Measurements from ENCODE around the gene FTO.

Gene FTO

DNA sequence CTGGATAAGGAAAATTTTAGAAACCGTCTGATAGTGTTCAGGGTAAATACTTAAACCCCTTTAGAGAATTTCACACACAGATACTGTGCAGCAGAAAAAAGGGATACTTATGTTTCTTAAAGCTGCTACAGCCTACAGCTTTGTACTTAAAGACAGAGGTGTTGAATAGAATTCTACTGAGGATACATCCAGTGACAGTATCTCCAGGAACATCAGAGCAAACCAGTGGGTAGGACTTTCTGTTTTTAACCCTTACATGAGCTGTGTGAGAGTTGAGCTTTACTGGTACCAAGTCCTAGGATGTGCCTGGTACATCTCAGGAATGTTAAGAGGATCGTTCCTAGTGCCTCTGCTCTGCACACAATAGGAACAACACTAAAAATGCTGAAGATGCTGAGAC, 191.5 kb downstream of the FTO start:
- no peak for DNase-seq (ENCODE audit: low spot score)
- no peak overlapping the region for H3K4me3 ChIP-seq
- TF ChIP-seq, protein P1, sequence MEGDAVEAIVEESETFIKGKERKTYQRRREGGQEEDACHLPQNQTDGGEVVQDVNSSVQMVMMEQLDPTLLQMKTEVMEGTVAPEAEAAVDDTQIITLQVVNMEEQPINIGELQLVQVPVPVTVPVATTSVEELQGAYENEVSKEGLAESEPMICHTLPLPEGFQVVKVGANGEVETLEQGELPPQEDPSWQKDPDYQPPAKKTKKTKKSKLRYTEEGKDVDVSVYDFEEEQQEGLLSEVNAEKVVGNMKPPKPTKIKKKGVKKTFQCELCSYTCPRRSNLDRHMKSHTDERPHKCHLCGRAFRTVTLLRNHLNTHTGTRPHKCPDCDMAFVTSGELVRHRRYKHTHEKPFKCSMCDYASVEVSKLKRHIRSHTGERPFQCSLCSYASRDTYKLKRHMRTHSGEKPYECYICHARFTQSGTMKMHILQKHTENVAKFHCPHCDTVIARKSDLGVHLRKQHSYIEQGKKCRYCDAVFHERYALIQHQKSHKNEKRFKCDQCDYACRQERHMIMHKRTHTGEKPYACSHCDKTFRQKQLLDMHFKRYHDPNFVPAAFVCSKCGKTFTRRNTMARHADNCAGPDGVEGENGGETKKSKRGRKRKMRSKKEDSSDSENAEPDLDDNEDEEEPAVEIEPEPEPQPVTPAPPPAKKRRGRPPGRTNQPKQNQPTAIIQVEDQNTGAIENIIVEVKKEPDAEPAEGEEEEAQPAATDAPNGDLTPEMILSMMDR (IDR thresholded peaks at IDR 0.05): no peak
- no peak overlapping the region for H3K27ac ChIP-seq

DNA sequence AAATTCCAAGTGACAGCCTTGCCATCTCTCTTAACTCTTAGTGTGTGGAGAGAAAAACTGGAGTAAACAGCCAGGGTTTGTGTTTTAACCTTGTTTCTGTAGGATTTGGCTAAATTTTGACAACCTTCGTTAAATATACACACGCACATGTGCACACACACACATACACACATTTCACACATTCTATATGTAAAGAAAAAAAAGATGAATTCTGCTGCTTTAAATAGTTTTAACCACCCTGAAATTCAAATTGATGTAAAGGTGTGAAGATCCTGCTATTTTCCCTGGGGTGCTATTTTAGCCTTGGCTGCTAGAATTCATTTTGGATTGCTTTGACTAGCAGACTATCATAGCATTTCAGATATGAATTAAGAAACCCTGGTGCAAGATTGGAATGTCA, 191.9 kb downstream of the FTO start:
- TF ChIP-seq, protein P1 (IDR thresholded peaks at IDR 0.05): no peak
- Histone ChIP-seq H3K4me3 (no peak overlapping the region), H3K27ac (no peak overlapping the region)
- DNase-seq (ENCODE audit: low spot score): no peak

DNA sequence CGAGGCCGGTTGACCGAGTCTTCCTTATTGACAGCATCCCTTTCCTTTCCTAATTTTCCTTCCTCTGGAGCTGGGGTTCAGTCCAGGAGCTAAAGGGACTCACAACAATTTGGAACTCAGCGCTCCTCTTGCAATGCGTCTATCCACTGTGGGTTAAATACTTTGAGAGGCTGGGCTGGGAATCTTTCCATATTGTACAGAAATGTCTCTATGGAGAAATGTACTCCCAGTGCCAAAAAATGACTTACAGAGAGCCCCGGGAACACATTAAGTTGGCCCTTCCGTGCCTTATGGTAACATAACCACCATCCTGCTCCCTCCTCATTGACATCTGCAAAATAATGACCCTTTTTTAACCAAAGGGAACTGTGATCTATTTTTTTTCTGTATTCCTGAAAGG, 192.8 kb downstream of the FTO start:
- H3K4me3 ChIP-seq: no peak overlapping the region
- H3K27ac ChIP-seq: no peak overlapping the region
- DNase-seq (ENCODE audit: low spot score): no peak
- TF ChIP-seq, protein P1 (IDR thresholded peaks at IDR 0.05): no peak

DNA sequence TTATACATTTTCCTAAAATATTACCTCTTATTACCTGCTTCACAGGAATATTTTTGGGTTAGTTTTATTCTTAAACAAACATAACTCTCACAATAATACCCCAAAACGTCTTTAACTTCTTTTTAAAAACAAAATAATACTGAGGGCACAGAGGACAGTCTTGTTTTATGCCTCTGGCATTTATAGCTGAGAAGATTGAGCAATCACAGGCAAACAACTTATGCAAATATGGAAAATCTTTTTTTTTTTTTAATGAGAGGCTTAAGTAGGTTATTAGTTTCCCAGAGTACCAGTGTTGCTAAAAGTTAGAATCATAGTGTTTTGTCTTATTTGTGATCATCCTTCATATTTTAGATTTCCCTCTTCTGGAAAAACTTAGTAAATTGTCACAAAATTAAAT, 195.0 kb downstream of the FTO start:
- DNase-seq (ENCODE audit: low spot score): no peak
- no peak overlapping the region for H3K4me3 ChIP-seq
- no peak overlapping the region for H3K27ac ChIP-seq
- TF ChIP-seq, protein P1 (IDR thresholded peaks at IDR 0.05): no peak

DNA sequence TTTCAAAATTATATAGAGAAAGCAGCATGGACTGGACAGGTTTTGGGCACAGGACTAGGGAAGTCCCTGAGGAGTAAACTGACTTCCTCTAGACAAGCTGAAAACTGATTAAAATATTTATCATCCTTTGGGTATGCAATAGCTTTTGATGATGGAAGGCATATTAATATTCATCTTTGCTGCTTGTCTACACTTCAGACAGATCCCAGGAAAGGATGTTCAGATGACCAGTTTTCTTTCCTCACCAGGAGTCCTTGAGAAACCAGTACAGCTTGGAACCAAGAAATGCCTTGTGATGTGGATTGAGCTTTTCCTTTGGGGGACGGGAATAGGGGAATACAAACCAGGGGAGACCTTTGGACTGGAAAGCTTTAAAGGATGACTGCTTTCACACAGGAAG, 195.5 kb downstream of the FTO start:
- H3K27ac ChIP-seq: no peak overlapping the region
- TF ChIP-seq, protein P1 (IDR thresholded peaks at IDR 0.05): no peak
- DNase-seq (ENCODE audit: low spot score): no peak
- no peak overlapping the region for H3K4me3 ChIP-seq

DNA sequence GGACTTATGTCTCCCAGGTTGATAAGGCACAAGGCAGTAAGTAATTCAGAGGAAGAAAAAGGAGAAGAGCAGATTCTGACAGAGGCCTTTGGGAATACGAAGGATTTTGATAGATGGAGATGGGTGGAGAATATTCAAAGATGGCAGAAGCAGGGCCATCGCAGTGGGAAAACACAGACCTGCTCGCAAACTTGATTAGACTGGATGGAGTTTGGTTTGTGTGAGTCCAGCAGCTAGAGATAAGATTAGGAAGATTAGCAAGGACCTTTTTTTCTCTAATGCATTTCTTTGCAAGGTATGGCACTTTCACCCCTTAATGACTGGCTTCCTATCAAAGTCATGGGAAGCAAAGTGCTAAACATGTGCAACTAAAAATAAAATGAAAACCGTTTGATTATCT, 196.7 kb downstream of the FTO start:
- DNase-seq (ENCODE audit: low spot score): no peak
- Histone ChIP-seq H3K27ac (no peak overlapping the region), H3K4me3 (no peak overlapping the region)
- TF ChIP-seq, protein P1 (IDR thresholded peaks at IDR 0.05): no peak

DNA sequence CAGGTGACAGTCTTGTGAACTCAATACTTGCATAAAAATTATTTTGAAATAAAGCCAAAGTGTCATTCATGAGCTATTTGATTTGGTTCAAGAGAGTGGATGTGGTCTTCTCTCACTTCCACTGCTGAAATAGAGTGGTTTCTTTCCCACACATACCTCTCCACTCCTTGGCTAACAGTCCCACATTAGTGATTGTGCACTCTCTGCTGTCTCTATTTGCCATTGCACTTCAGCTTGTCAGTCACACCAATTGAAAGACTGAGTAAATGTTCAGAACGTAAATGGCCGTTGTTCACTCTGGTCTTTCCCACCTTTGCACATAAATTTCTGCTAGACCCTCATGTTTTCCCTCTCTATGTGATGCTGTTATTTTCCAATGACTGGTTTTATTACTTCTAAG, 197.5 kb downstream of the FTO start:
- TF ChIP-seq, protein P1 (IDR thresholded peaks at IDR 0.05): no peak
- H3K4me3 ChIP-seq: no peak overlapping the region
- no peak overlapping the region for H3K27ac ChIP-seq
- no peak for DNase-seq (ENCODE audit: low spot score)
